Limb (tissue), 2 donors: ENCODE results near the gene CCDC191.

Experiments used
- DNase-seq, 2 donors: peaks; one replicate each; pipeline ENCODE4 v3.0.0-alpha.2; 2016; ENCODE audit errors: extremely low spot score in 2 of 2

Gene CCDC191

GRCh38 chr3:114056130-114057010, at the start of gene CCDC191, which contains the start of gene QTRT2:
Gene CCDC191 (minus strand): TSS chr3:114056526. CDS start chr3:114056466, 60 bp downstream.
Gene QTRT2 (plus strand): TSS chr3:114056737. CDS start chr3:114065258, 8,521 bp downstream.
- DNase-seq: peak; percentile 98 to 100

- DNase-seq: no peak
Measured at GRCh38 chr3:114104414-114104813, 48.1 kb upstream of the CCDC191 start.

- no peak for DNase-seq
Measured at GRCh38 chr3:114103858-114104257, 47.5 kb upstream of the CCDC191 start.

- DNase-seq: no peak
Measured at GRCh38 chr3:114103181-114103580, 46.9 kb upstream of the CCDC191 start.

- no peak for DNase-seq
Measured at GRCh38 chr3:114101101-114101500, 44.8 kb upstream of the CCDC191 start.

GRCh38 chr3:114095796-114096195, 39.5 kb upstream of the CCDC191 start:
- DNase-seq: no peak

GRCh38 chr3:114093596-114093995, 37.3 kb upstream of the CCDC191 start:
- peak; percentile 15 to 37 for DNase-seq

GRCh38 chr3:114093016-114093380, 36.7 kb upstream of the CCDC191 start:
- DNase-seq: no peak

GRCh38 chr3:114092151-114093015, 36.1 kb upstream of the CCDC191 start:
- no peak for DNase-seq

- DNase-seq: no peak
Measured at GRCh38 chr3:114089675-114090074, 33.3 kb upstream of the CCDC191 start.

- DNase-seq: no peak
Measured at GRCh38 chr3:114086356-114086755, 30.0 kb upstream of the CCDC191 start.

GRCh38 chr3:114083112-114083511, 26.8 kb upstream of the CCDC191 start:
- no peak for DNase-seq

- no peak for DNase-seq
Measured at GRCh38 chr3:114081037-114081436, 24.7 kb upstream of the CCDC191 start.

- no peak for DNase-seq
Measured at GRCh38 chr3:114080201-114080600, 23.9 kb upstream of the CCDC191 start.

- DNase-seq: no peak
Measured at GRCh38 chr3:114079761-114080160, 23.4 kb upstream of the CCDC191 start.

- DNase-seq: peak in 1 of 2 donors; percentile 21
Measured at GRCh38 chr3:114078126-114078525, 21.8 kb upstream of the CCDC191 start.

- no peak for DNase-seq
Measured at GRCh38 chr3:114076711-114077110, 20.4 kb upstream of the CCDC191 start.

GRCh38 chr3:114071786-114072185, 15.5 kb upstream of the CCDC191 start:
- no peak for DNase-seq

GRCh38 chr3:114068336-114068735, 12.0 kb upstream of the CCDC191 start:
- no peak for DNase-seq

- no peak for DNase-seq
Measured at GRCh38 chr3:114067804-114068203, 11.5 kb upstream of the CCDC191 start.

GRCh38 chr3:114060906-114061655, 4.8 kb upstream of the CCDC191 start:
- no peak for DNase-seq
